ENCODE measurements around the gene DIRAS2.
"Not testable (repeated sequence)": the region's sequence is repeated elsewhere in the genome, so short reads cannot be mapped to it uniquely, and the experiment has no call there.

The DIRAS2 gene, protein sequence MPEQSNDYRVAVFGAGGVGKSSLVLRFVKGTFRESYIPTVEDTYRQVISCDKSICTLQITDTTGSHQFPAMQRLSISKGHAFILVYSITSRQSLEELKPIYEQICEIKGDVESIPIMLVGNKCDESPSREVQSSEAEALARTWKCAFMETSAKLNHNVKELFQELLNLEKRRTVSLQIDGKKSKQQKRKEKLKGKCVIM

GRCh38 chr9:90642570-90643539 is at the start of gene DIRAS2:
Gene DIRAS2 (minus strand): TSS chr9:90642824. CDS start chr9:90613827, 28,997 bp downstream.
- DNase-seq: peak; percentile 93

DNA sequence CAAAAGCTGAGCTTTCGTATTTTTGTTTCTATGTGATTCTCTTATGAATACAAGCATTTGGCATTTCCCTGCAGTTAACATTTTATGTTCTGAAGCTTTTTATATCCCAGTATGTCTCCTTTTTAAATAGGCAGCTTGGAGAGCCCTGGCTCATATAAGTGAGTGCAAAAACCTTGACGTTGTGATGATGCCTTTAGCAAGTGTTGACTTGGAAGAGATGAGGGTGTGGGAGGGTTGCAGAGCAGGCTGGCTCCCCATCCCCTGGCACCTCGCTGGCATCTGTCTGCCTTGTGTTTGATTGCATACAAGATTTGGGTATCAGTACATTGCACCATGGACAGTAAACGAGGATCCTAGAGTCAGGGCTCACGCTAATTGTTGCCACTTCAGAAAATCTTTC is 42.1 kb upstream of the DIRAS2 start:
- DNase-seq: no peak

DNA sequence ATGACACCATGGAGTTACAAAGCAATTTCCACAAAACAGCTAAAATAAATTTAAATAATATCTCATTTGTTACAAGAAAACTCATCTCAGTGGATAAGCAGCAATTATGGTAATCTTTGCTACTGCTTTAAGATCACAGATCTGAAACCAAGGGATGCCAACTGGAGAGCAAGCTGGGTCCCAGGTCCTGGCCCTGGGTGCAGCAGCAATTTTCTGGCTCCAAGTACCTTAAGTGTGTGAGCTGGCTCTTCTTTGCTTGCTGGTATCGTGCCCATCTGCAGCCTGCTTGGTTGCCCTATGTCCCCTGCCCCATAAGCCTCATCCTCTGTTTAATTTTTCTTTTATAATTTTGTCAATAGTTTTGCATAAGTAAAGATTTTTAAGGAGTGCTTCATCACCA is 41.5 kb upstream of the DIRAS2 start:
- DNase-seq: no peak

- DNase-seq: no peak
Measured at GRCh38 chr9:90680534-90680933, 37.9 kb upstream of the DIRAS2 start.

GRCh38 chr9:90665072-90665471 is 22.4 kb upstream of the DIRAS2 start:
- DNase-seq: no peak

GRCh38 chr9:90659650-90660364 is 17.2 kb upstream of the DIRAS2 start:
- DNase-seq: no peak

DNA sequence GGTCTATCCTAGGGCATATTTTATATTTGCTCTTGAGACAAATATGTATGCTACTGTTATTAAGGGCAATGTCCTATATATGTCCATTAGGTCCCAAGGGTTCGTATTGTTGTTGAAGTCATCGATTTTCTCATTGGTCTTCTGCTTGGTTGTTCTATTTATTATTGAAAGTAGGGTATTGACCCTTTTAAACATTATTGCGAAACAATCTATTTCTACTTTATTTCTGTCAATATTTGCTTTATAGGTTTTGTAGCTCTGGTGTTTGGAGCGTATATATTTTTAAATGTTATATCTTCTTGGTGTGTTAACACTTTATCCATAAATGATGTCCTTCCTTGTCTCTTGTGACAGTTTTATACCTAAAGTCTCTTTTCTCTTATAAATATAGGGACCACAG is 16.2 kb upstream of the DIRAS2 start:
- DNase-seq: no peak

DNA sequence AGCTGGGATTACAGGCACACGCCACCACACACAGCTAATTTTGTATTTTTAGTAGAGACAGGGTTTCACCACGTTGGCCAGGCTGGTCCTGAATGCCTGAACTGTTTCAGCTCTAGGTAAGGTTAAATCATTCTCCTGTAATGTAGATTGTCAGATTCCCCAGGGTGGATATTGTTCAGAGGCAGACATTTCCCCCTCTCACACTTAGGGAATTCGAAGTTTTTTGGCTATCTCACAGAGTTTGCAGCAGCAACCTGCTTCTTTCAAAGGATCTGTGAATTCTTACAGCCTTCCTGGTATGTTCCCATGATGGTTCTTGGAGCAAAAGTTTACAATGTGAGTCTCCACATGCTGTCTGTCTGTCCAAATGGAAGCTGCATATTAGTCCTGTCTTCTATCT is 15.6 kb upstream of the DIRAS2 start:
- no peak for DNase-seq

GRCh38 chr9:90656876-90657275 is 14.3 kb upstream of the DIRAS2 start:
- not testable (repeated sequence) for DNase-seq

DNA sequence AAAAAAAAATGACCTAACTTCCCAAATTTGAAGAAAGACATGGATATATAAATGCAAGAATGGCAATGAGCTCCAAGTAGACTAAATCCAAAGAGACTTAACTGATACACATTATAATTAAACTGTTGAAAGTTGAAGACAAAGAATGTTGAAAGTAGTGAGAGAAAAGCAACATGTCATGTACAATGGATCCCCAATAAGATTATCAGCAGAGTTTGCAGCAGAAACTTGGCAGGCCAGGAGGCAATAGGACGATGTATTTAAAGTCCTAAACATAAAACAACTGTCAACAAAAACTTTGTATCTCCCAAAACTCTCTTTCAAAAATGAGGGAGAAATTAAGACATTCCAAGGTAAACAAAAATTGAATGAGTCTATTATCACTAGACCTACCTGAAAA is 8.6 kb upstream of the DIRAS2 start:
- DNase-seq: no peak

DNA sequence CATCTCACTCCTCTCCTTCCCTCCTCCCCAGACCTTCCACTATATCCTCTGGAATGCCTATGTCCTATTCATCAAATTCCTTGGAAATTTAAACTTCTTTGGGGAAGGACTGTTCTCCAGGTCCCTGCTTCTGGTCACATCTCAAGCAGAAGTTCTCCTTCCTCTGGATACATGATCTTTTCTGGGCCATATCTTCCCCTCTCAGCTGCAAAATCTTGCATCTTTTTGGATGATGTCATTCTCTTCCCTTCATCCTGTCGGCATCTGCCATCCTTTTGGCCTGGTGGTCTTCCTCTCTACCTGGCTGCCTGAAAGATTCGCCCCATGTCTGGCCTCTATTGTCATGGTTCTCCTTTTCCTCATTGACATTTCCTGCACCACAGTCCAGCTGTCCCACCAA is 5.2 kb upstream of the DIRAS2 start:
- DNase-seq: no peak

DNA sequence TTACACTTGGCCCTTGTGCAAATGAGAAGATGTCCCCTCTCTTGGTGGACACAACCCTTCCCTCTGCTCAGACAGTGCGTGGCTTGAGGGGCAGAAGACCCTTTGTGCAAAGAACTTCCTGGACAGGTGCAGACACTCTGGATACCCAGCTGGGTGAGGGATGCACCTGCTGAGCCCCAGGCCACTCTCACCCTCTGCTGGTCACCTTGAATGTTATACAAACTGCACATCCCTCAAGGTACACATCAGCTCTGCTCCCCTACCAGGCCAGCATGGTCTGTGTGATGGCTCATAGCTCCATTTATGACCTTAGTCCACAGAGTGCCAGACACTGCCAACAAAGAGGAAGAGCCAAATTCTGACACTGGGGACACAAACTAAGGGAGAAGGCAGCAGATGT is 3.1 kb upstream of the DIRAS2 start:
- DNase-seq: no peak

- no peak for DNase-seq
Measured at GRCh38 chr9:90641884-90642487, 638 bp downstream of the DIRAS2 start.

DNA sequence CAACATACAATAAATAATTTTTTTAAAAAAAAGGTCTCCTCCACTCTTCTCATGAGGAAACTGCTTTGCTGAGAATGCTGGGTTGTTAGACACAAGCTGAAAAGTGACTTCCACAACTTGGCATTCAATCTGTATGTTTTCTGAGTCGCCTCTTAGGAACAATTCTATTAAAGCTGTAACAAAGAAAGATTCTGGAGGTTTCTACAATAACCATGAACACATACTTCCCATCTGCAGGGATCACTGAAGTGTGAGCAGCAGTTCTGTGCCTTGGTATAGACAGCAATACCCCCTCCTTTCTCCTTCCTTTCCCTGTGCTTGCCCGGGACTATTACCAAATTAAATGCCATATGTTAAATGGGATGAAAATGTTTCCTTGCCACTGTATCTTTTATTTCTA is 1.5 kb downstream of the DIRAS2 start:
- peak; percentile 17 for DNase-seq

DNA sequence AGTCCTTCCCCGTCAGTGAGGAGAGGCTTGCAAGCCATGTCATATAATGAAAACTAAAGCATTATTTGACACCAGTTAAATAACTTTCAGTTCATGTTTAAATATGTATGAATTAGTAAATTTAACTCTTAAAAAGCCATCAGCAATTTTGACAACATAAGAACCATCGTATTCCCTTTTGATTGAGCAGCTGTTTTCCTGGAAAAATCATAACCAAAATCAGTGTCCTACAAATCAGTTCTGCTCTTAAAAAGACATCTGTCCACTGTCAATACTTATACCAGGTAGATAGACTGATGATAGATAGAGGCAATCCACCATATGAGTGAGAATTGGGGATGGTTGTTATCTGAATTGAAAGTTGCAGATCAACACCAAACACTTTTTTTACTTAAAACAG is 2.3 kb downstream of the DIRAS2 start:
- no peak for DNase-seq

GRCh38 chr9:90637626-90638025 is 5.0 kb downstream of the DIRAS2 start:
- no peak for DNase-seq

DNA sequence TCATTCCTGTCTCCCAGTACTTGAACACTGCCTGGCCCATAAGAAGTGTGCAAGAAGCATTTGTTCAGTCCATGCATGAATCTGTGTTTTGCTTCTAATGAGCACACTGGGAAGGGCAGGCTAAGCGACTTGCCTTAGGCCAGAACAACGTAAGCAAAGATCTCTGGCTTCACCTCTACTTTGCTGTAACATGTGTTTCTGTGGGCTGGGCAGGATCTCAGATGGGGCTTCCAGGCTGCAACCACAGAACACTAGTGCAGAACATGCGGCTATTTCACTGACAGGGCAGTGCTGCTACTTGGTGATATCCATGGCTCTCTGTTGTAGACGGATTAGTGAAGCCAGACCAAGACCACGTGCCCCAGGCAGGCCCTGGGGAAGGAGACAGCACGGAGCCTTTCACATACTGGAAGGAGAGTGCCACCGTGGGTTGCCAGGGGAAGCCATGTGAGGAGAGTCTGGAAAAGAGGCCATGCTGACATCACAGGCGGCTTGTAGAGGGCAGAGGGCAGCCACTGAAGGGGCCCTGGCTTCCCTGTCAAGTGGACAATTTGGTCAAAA is 9.9 kb downstream of the DIRAS2 start:
- DNase-seq: peak; percentile 37

- no peak for DNase-seq
Measured at GRCh38 chr9:90631964-90632363, 10.7 kb downstream of the DIRAS2 start.

GRCh38 chr9:90629991-90630390 is 12.6 kb downstream of the DIRAS2 start:
- DNase-seq: no peak

- DNase-seq: no peak
Measured at GRCh38 chr9:90629354-90629753, 13.3 kb downstream of the DIRAS2 start.

DNA sequence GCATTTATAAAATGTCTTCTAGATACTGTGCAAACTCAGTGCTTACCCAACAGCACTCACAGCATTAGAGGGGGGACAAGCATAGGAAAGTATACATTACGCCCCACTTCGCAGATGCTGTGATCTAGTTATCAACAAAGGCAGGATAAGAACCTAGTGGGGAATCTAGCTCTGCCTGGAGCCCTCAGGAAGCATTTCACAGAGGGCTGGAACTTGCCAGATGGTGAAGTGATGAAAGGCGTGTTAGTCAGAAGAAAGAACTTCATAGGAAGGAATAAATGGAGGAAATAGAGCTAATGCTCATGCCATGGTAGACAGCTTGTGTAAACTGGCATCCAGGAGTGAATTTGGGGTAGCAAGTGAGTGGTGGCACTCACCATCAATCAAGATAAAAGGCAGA is 25.8 kb downstream of the DIRAS2 start:
- no peak for DNase-seq

- DNase-seq: no peak
Measured at GRCh38 chr9:90613502-90613901, 29.1 kb downstream of the DIRAS2 start.

GRCh38 chr9:90612957-90613356 is 29.7 kb downstream of the DIRAS2 start:
- DNase-seq: no peak
